Measurements from ENCODE around the gene HS3ST3B1.

Gene HS3ST3B1

GRCh38 chr17:14300575-14301278 is at the start of gene HS3ST3B1:
Gene HS3ST3B1 (plus strand): TSS chr17:14301081. CDS start chr17:14301519, 438 bp downstream.
- in situ Hi-C loops (cut with HindIII; ENCODE audit: low sequenced_read_pairs) = loop anchor here (25.0 kb wide), 1 partner anchor 713 kb away; no protein-coding TSS in a partner anchor

GRCh38 chr17:14261406-14261805 is 39.5 kb upstream of the HS3ST3B1 start:
- in situ Hi-C loops (cut with HindIII; ENCODE audit: low sequenced_read_pairs) = no loop called here

GRCh38 chr17:14268264-14268663 is 32.6 kb upstream of the HS3ST3B1 start:
- in situ Hi-C loops (cut with HindIII; ENCODE audit: low sequenced_read_pairs) = no loop called here

- in situ Hi-C loops (cut with HindIII; ENCODE audit: low sequenced_read_pairs) = no loop called here
Observed at GRCh38 chr17:14269473-14269872, 31.4 kb upstream of the HS3ST3B1 start.

GRCh38 chr17:14270508-14270907 is 30.4 kb upstream of the HS3ST3B1 start:
- in situ Hi-C loops (cut with HindIII; ENCODE audit: low sequenced_read_pairs) = no loop called here

- in situ Hi-C loops (cut with HindIII; ENCODE audit: low sequenced_read_pairs) = no loop called here
Observed at GRCh38 chr17:14276535-14277250, 24.2 kb upstream of the HS3ST3B1 start.

DNA sequence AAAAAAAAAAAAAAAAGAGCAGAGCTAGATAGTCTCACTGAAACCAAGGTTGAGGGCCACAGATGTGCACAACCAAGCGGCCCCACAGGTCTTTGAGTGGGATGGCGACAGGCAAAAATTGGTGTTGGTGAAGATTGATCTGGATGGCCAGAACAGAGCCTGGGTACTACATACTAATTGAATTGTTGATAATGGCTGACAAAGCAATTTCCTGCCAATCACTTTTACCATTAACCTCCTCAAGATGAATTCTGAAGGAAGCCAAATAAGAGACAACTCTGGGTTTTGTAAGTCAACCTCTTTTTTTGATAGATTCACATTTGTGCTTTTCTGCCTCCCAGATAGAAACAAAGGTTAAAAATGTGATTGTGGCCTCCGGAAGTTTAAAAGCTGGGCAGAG is 19.4 kb upstream of the HS3ST3B1 start:
- in situ Hi-C loops (cut with HindIII; ENCODE audit: low sequenced_read_pairs) = no loop called here

DNA sequence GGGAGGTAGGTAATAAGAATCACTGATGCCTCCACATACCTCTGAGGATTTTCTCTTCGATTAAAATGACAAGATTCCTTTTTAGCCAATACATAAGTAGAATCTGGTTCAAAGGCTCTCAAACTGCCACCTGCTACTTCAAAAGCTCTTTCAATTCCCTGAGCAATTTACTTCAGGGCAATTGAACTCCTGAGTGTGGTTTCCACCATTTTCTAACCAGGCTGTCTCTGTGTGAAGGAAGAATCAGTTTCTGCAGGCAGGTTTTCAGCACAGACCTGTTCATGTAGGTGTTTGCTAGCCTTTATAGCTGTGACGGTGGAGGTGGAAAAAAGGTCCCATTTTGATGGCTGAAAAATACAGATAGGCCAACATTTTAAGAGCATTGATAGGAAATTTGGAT is 18.2 kb upstream of the HS3ST3B1 start:
- in situ Hi-C loops (cut with HindIII; ENCODE audit: low sequenced_read_pairs) = no loop called here

- in situ Hi-C loops (cut with HindIII; ENCODE audit: low sequenced_read_pairs) = no loop called here
Observed at GRCh38 chr17:14289162-14289561, 11.7 kb upstream of the HS3ST3B1 start.

DNA sequence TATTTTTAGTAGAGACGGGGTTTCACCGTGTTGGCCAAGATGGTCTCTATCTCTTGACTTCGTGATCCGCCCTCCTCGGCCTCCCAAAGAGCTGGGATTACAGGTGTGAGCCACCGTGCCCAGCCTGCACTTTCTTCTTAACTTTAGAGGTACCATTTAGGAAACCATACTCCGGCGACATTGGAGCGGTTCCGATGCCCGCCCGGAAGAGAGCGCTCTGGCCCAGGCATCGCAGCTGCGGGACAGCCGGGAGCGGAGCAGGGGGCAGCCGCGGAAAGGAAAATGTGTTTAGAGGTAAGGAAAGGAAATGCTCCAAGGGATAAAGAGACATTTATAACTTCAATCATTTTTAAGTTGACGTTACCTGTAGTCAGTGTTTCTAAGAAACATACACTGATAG is 6.0 kb upstream of the HS3ST3B1 start:
- in situ Hi-C loops (cut with HindIII; ENCODE audit: low sequenced_read_pairs) = no loop called here

DNA sequence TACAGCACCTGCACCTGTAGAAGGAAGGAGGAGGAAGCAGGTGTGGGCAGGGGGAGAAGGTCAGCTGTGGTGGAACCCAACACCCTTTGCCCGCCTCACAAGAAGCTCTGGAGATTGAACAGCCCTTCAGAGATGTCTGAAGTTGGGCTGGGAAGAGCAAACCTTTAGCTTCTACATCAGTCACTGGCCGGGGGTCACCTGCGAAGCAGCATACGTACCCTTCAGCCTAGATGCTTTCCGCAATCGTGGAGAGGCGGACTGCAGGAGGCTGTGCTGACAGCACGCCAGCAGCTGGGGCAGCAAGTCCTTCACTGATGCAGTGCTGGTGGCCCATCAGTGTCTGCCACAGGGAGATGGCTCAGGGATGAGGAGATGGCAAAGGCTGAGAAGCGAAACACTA is 5.2 kb upstream of the HS3ST3B1 start:
- in situ Hi-C loops (cut with HindIII; ENCODE audit: low sequenced_read_pairs) = no loop called here

DNA sequence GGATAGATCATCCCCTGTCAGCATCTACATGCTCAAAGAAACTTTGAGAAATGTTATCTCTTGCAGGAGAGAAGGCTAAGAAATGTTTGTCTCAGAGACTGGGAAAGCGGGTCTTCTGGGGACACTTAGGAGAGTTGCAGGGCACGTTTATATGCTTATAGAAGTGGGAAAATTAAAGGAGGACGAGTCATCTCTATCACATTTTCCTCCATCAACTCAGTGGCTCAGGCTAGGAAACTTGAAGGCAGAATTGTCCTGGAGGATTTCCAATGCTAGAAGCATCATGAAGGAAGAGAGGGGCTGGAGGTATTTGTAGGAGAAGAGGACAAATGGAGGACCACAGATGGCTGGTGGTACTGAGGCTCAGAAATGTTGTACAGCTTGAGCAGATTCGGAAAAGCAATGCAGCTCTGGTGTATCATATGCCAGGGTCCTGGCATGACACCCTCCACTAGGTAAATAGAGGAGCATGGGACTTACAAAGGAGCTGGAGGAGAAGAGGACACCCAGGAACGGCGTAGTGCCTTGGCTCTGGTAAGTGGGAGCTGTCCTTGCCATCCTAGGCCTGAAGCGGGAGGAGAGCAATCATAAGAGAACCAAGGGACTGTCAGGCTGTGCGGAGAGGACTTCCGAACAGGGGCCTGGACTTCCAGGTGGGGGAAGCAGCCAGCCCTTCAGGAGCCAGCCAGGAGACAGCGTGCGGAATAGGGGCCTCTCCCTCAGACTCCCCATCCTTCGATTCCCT is 4.5 kb upstream of the HS3ST3B1 start:
- in situ Hi-C loops (cut with HindIII; ENCODE audit: low sequenced_read_pairs) = no loop called here

GRCh38 chr17:14297161-14297851 is 3.6 kb upstream of the HS3ST3B1 start:
- in situ Hi-C loops (cut with HindIII; ENCODE audit: low sequenced_read_pairs) = no loop called here

- in situ Hi-C loops (cut with HindIII; ENCODE audit: low sequenced_read_pairs) = no loop called here
Observed at GRCh38 chr17:14298221-14298946, 2.5 kb upstream of the HS3ST3B1 start.

DNA sequence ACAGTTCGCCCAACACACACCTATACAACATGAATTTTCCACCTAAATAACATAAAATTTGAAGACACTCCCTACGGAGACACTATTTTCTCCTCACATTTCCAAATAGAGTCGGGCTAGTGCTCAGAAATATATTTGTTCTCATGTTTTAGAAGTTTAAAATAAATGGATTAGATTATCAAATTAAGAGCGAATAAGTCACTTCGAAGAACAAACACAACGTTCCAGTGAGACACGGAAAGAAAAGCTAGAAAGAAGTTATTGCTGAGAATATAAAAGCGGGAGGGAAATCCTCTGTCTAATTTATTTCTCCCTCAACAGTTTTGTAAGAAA is 2.0 kb upstream of the HS3ST3B1 start:
- in situ Hi-C loops (cut with HindIII; ENCODE audit: low sequenced_read_pairs) = no loop called here

DNA sequence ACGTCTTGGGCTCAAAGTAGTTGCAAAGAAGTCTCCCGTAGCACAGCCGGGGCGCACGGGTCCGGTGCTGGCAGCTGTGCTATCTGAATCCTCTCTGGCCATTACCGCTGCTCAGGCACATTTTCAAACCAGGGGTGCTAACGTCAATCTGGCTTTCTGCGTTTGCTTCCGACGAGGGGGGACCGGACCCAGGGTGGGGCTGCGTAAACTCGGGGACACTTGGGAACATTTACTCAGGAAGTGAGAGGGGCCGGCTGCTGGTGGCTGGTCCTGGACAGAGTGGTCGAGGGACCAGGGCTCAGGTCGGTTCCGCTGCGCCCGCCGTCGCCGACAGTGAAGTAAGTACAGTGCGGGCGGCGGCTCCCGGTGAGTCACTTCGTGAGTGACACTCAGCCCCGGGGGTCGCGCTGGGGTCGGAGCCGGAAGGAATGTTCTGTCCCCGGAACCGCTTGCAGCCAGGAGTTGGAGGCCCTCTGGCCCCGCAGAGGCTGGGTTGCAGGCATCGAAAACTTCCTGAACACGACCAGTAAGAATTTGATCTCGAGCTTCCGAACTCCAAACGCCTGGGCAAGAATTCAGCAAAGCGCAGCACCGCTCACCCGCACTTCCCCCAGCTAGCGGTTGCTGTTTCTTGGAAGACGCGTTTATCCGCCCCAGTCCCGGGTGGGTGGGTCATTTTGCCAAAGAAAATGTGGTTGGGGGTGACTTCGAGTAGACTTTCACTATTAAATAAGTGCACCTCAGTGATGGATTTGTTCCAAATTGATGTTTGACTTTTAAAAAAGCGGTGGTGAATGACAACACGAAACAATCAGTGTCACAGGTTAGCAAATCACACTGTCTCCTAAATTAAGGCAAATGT is 1.4 kb upstream of the HS3ST3B1 start:
- in situ Hi-C loops (cut with HindIII; ENCODE audit: low sequenced_read_pairs) = loop anchor here (25.0 kb wide), 1 partner anchor 712 kb away; no protein-coding TSS in a partner anchor

DNA sequence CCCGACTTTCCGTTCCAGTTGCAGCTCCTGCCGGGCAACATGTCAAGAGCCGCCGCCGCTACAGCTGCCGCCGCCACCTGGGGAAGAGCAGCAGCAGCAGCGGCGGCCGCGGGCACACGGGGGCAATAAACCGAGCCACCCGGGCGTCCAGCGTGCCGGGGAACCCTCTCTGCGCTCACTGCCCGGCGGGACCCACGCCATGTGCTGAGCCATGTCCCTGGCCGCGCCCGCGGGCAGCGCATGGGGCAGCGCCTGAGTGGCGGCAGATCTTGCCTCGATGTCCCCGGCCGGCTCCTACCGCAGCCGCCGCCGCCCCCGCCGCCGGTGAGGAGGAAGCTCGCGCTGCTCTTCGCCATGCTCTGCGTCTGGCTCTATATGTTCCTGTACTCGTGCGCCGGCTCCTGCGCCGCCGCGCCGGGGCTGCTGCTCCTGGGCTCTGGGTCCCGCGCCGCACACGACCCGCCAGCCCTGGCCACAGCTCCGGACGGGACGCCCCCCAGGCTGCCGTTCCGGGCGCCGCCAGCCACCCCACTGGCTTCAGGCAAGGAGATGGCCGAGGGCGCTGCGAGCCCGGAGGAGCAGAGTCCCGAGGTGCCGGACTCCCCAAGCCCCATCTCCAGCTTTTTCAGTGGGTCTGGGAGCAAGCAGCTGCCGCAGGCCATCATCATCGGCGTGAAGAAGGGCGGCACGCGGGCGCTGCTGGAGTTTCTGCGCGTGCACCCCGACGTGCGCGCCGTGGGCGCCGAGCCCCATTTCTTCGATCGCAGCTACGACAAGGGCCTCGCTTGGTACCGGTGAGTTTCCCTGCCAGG is 604 bp downstream of the HS3ST3B1 start:
- in situ Hi-C loops (cut with HindIII; ENCODE audit: low sequenced_read_pairs) = loop anchor here (25.0 kb wide), 1 partner anchor 714 kb away; no protein-coding TSS in a partner anchor

DNA sequence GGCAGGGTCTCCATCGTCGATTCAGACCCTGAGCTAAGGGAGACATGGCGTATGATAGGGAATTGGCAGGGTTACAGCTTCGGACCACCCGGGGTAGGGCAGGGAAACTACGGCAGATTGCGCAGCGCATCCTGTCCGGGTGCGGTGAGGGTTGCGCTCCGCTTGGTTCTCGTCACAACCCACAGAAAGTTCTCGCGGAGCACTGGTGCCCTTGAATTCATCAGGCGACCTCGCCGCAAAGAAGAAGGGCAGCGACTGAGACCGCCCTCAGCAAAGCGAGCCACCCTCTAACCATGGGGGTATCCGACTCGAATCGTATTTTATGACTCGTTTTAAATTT is 1.2 kb downstream of the HS3ST3B1 start:
- in situ Hi-C loops (cut with HindIII; ENCODE audit: low sequenced_read_pairs) = loop anchor here (25.0 kb wide), 1 partner anchor 715 kb away; no protein-coding TSS in a partner anchor
